HepG2 (cell line): ENCODE measurements around the gene C5orf47. TPM values are rescaled to one million over a fixed set of nuclear protein-coding genes. Genes with fewer than 3 reads are reported as not detected.

ENCODE experiments used
- HDAC2 ChIP-seq: sonication (generic); formaldehyde crosslinking; IDR thresholded peaks from 2 replicates; pipeline ENCODE4 v1.4.0; 2020; ENCODE audit warnings: missing genetic modification reagents
- PATZ1 ChIP-seq: sonication (generic); formaldehyde crosslinking; IDR thresholded peaks from 2 replicates; pipeline ENCODE4 v1.4.0; 2020; ENCODE audit warnings: missing genetic modification reagents
- SOX6 ChIP-seq, 2 experiments: fragments of 450-650 bp in 1 of 2; sonication (generic) in 1 of 2; formaldehyde crosslinking in 1 of 2; IDR thresholded peaks; 2 replicates each; pipeline versions ENCODE4 v1.4.0 to v1.6.1; 2017 to 2020; ENCODE audit warnings: antibody characterized with exemption in 1 of 2, mild to moderate bottlenecking in 1 of 2, missing genetic modification reagents in 1 of 2
- ZNF564 ChIP-seq: sonication (generic); formaldehyde crosslinking; IDR thresholded peaks from 2 replicates; pipeline ENCODE4 v1.8.1; 2023; ENCODE audit warnings: mild to moderate bottlenecking, missing genetic modification reagents
- ZNF605 ChIP-seq: sonication (generic); formaldehyde crosslinking; IDR thresholded peaks from 2 replicates; pipeline ENCODE4 v1.8.0; 2022; ENCODE audit warnings: mild to moderate bottlenecking, missing genetic modification reagents
- polyA plus RNA-seq, 8 experiments: library from polyadenylated mRNA; depleted of rRNA in 3 of 8; stranded (reverse) in 7 of 8; unstranded in 1 of 8; fragments of >200 nt; fragmentation: Illumina TruSeq in 4 of 8; extraction: Trizol in 4 of 8; gene quantifications; 2 replicates each; pipeline versions ENCODE4 v1.2.1 to v1.2.3, GENCODE V29; 2011 to 2016; ENCODE audit warnings: low read depth in 4 of 8, missing spikeins in 1 of 8, mixed read lengths in 1 of 8; ENCODE audit not compliant: insufficient read depth in 1 of 8
- total RNA-seq, 5 experiments: library from RNA; depleted of rRNA; stranded (reverse); fragments of >200 nt; fragmentation: Illumina TruSeq; extraction: Trizol; gene quantifications; 2 replicates each; pipeline ENCODE4 v1.2.3, GENCODE V29; 2016; ENCODE audit warnings: low read depth in 1 of 5
- TF ChIP-seq, protein P1 (sequence below): IDR thresholded peaks from 2 replicates; pipeline ENCODE4 v1.6.1; 2016; ENCODE audit warnings: low read depth, missing genetic modification reagents, missing compliant biosample characterization
- TF ChIP-seq, protein P2 (sequence below), 2 experiments: sonication (generic) in 1 of 2; formaldehyde crosslinking in 1 of 2; IDR thresholded peaks; 2 replicates each; pipeline versions ENCODE4 v1.4.0 to v1.6.1; 2016 to 2020; ENCODE audit warnings: borderline replicate concordance in 1 of 2, low read depth in 1 of 2, mild to moderate bottlenecking in 1 of 2, missing genetic modification reagents in 1 of 2
- TF ChIP-seq, protein P3 (sequence below): sonication (generic); formaldehyde crosslinking; IDR thresholded peaks from 2 replicates; pipeline ENCODE4 v1.5.0; 2020; ENCODE audit warnings: mild to moderate bottlenecking, missing genetic modification reagents
- TF ChIP-seq, protein P4 (sequence below): sonication (generic); formaldehyde crosslinking; IDR thresholded peaks from 2 replicates; pipeline ENCODE4 v1.8.1; 2022; ENCODE audit warnings: low read depth, mild to moderate bottlenecking, missing genetic modification reagents

The C5orf47 gene
- total and polyA plus RNA-seq, 2 of the 13 experiments (the other 11 are each of a cell fraction or from before 2014, with no cell fraction given) = not detected

DNA sequence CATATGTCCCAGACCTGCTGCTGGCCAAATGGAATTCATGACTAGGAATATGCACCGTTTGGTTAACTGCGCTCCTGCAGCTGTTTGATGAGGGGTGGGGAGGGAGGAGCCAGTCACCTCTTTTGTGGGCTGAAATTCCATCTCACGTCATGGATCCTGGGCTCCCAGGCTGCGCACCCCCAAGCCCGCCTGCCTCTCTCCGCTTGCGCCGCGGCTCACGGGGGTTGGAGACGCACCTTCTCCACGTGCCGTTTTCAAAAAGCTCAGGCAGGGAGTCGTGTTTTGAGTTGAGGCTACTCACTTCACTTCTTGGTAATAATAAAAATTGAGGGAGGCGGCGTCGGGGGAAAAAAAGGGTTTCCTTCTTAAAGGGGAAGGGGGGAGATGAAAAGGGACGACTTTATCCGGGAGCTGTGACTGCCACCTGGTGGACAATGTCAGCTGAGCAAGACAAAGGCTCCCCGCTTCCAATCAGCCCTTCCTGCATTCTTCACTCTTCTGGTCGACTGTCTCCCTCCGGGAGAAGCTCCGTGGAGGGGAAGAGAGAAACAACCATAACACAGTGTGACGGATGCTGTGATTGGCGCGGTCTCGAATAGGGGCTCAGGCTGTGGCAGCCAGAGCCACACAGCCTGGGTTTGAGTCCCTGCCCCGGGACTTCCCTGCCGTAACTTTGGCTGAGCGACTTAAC, 15.9 kb upstream of the C5orf47 start (continued):
- TF ChIP-seq, protein P1, sequence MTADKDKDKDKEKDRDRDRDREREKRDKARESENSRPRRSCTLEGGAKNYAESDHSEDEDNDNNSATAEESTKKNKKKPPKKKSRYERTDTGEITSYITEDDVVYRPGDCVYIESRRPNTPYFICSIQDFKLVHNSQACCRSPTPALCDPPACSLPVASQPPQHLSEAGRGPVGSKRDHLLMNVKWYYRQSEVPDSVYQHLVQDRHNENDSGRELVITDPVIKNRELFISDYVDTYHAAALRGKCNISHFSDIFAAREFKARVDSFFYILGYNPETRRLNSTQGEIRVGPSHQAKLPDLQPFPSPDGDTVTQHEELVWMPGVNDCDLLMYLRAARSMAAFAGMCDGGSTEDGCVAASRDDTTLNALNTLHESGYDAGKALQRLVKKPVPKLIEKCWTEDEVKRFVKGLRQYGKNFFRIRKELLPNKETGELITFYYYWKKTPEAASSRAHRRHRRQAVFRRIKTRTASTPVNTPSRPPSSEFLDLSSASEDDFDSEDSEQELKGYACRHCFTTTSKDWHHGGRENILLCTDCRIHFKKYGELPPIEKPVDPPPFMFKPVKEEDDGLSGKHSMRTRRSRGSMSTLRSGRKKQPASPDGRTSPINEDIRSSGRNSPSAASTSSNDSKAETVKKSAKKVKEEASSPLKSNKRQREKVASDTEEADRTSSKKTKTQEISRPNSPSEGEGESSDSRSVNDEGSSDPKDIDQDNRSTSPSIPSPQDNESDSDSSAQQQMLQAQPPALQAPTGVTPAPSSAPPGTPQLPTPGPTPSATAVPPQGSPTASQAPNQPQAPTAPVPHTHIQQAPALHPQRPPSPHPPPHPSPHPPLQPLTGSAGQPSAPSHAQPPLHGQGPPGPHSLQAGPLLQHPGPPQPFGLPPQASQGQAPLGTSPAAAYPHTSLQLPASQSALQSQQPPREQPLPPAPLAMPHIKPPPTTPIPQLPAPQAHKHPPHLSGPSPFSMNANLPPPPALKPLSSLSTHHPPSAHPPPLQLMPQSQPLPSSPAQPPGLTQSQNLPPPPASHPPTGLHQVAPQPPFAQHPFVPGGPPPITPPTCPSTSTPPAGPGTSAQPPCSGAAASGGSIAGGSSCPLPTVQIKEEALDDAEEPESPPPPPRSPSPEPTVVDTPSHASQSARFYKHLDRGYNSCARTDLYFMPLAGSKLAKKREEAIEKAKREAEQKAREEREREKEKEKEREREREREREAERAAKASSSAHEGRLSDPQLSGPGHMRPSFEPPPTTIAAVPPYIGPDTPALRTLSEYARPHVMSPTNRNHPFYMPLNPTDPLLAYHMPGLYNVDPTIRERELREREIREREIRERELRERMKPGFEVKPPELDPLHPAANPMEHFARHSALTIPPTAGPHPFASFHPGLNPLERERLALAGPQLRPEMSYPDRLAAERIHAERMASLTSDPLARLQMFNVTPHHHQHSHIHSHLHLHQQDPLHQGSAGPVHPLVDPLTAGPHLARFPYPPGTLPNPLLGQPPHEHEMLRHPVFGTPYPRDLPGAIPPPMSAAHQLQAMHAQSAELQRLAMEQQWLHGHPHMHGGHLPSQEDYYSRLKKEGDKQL (CRISPR knock-in tag) = no peak
- TF ChIP-seq ZNF564 (CRISPR knock-in tag) = no peak
- TF ChIP-seq, protein P2, sequence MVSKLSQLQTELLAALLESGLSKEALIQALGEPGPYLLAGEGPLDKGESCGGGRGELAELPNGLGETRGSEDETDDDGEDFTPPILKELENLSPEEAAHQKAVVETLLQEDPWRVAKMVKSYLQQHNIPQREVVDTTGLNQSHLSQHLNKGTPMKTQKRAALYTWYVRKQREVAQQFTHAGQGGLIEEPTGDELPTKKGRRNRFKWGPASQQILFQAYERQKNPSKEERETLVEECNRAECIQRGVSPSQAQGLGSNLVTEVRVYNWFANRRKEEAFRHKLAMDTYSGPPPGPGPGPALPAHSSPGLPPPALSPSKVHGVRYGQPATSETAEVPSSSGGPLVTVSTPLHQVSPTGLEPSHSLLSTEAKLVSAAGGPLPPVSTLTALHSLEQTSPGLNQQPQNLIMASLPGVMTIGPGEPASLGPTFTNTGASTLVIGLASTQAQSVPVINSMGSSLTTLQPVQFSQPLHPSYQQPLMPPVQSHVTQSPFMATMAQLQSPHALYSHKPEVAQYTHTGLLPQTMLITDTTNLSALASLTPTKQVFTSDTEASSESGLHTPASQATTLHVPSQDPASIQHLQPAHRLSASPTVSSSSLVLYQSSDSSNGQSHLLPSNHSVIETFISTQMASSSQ (IDR thresholded peaks at IDR 0.05; ENCODE audit: low read depth) = no peak
- TF ChIP-seq, protein P2 (CRISPR knock-in tag; IDR thresholded peaks at IDR 0.05; ENCODE audit: borderline replicate concordance) = no peak
- TF ChIP-seq SOX6 (IDR thresholded peaks at IDR 0.05) = no peak
- TF ChIP-seq SOX6 (CRISPR knock-in tag; IDR thresholded peaks at IDR 0.05) = no peak; the same call in 1 of the 2 replicates
- peak; percentile 46; the same call in 1 of the 2 replicates for TF ChIP-seq HDAC2
- TF ChIP-seq, protein P3, sequence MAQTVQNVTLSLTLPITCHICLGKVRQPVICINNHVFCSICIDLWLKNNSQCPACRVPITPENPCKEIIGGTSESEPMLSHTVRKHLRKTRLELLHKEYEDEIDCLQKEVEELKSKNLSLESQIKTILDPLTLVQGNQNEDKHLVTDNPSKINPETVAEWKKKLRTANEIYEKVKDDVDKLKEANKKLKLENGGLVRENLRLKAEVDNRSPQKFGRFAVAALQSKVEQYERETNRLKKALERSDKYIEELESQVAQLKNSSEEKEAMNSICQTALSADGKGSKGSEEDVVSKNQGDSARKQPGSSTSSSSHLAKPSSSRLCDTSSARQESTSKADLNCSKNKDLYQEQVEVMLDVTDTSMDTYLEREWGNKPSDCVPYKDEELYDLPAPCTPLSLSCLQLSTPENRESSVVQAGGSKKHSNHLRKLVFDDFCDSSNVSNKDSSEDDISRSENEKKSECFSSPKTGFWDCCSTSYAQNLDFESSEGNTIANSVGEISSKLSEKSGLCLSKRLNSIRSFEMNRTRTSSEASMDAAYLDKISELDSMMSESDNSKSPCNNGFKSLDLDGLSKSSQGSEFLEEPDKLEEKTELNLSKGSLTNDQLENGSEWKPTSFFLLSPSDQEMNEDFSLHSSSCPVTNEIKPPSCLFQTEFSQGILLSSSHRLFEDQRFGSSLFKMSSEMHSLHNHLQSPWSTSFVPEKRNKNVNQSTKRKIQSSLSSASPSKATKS (CRISPR knock-in tag) = no peak
- TF ChIP-seq ZNF605 (CRISPR knock-in tag) = peak; percentile 65; the same call in 1 of the 2 replicates
- TF ChIP-seq, protein P4, sequence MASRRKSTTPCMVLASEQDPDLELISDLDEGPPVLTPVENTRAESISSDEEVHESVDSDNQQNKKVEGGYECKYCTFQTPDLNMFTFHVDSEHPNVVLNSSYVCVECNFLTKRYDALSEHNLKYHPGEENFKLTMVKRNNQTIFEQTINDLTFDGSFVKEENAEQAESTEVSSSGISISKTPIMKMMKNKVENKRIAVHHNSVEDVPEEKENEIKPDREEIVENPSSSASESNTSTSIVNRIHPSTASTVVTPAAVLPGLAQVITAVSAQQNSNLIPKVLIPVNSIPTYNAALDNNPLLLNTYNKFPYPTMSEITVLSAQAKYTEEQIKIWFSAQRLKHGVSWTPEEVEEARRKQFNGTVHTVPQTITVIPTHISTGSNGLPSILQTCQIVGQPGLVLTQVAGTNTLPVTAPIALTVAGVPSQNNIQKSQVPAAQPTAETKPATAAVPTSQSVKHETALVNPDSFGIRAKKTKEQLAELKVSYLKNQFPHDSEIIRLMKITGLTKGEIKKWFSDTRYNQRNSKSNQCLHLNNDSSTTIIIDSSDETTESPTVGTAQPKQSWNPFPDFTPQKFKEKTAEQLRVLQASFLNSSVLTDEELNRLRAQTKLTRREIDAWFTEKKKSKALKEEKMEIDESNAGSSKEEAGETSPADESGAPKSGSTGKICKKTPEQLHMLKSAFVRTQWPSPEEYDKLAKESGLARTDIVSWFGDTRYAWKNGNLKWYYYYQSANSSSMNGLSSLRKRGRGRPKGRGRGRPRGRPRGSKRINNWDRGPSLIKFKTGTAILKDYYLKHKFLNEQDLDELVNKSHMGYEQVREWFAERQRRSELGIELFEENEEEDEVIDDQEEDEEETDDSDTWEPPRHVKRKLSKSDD (CRISPR knock-in tag) = 0 out of 2 replicates have a peak, but pooled peaks have one; percentile 58
- peak; percentile 56; the same call in 1 of the 2 replicates for TF ChIP-seq PATZ1 (CRISPR knock-in tag)
